ENCODE measurements around the gene CASR.

CASR gene

DNA sequence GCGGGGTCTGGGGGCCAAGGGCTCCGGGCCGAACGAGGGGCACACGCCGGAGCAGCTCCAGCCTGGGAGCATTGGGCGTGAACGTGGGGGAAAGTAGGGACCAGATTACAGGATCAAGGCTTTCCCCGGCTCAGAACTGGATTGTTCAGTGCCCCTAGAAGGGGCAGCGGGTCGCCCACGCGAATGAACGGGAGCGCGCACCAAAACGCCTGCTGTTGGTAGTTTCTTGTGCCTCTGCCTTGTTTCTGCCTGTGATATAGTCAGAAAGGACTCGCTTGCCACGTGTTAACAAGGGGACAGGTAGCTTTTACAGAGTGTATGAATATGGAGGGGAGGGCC, 1.1 kb downstream of the CASR start:
- H3K27me3 ChIP-seq = peaks cover 95% of the 10 kb centered on the region
- no peaks in the 10 kb centered on the region for H3K36me3 ChIP-seq
- H3K27ac ChIP-seq = no peak overlapping the region
- H3K9me3 ChIP-seq = no peaks in the 10 kb centered on the region
- H3K4me3 ChIP-seq (ENCODE audit: low read depth in 1 of 2, low read length in 1 of 2) = peak overlapping the region in 1 of 2 experiments; percentile 38
- TF ChIP-seq CTCF (IDR thresholded peaks at IDR 0.05) = no peak
- peaks cover 6 to 12% of the 10 kb centered on the region in 2 experiments for H3K4me1 ChIP-seq (ENCODE audit: control insufficient read depth in 1 of 2, insufficient read depth in 1 of 2, low read depth in 1 of 2, low read length in 1 of 2)

DNA sequence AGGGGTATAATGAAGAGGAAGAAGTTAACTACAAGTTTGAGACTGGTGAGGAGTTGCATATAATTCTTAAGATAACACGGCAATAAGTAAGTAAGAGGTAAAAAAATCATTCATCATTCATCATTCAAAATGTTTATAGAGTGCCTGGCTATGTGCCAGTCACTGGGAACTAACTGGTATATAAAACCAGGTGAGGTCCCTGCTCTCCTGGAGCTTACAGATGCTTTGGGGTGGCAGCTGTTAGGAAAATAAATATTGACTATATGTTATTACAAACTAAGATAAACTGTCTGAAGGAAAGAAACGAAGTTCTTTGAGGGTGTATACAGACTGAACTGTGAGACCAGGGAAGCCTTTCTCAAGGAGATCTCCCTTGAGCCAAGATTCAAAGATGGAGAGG, 2.9 kb downstream of the CASR start:
- Histone ChIP-seq H3K9me3 (no peaks in the 10 kb centered on the region), H3K27me3 (peaks cover 81% of the 10 kb centered on the region), H3K4me3 (ENCODE audit: low read depth in 1 of 2, low read length in 1 of 2) (no peak overlapping the region), H3K27ac (no peak overlapping the region), H3K36me3 (no peaks in the 10 kb centered on the region), H3K4me1 (ENCODE audit: control insufficient read depth in 1 of 2, insufficient read depth in 1 of 2, low read depth in 1 of 2, low read length in 1 of 2) (peaks cover 6 to 12% of the 10 kb centered on the region in 2 experiments)
- no peak for TF ChIP-seq CTCF (IDR thresholded peaks at IDR 0.05)

DNA sequence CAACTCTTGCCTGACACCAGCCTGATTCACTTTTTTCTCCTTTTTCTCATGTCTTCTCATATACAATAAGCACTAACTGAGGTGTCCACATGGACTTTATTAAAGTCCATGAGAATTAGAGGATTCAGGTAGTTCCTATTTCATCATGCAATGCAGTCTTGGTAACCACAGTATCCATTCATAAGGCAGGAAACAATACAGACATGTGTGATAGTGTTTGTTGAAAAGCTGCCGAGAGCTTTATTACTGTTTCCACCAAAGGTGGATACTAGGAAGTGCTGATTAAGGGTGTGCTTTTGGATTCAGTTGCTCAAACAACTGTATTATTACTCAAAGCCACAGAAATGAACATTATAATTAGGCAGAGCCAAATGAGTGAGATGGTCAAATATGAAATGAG, 5.3 kb downstream of the CASR start:
- no peak overlapping the region for H3K27ac ChIP-seq
- H3K4me3 ChIP-seq (ENCODE audit: low read depth in 1 of 2, low read length in 1 of 2) = no peak overlapping the region
- H3K36me3 ChIP-seq = no peaks in the 10 kb centered on the region
- peaks cover 5 to 11% of the 10 kb centered on the region in 2 experiments for H3K4me1 ChIP-seq (ENCODE audit: control insufficient read depth in 1 of 2, insufficient read depth in 1 of 2, low read depth in 1 of 2, low read length in 1 of 2)
- H3K27me3 ChIP-seq = peaks cover 57% of the 10 kb centered on the region
- no peaks in the 10 kb centered on the region for H3K9me3 ChIP-seq
- TF ChIP-seq CTCF (IDR thresholded peaks at IDR 0.05) = no peak

DNA sequence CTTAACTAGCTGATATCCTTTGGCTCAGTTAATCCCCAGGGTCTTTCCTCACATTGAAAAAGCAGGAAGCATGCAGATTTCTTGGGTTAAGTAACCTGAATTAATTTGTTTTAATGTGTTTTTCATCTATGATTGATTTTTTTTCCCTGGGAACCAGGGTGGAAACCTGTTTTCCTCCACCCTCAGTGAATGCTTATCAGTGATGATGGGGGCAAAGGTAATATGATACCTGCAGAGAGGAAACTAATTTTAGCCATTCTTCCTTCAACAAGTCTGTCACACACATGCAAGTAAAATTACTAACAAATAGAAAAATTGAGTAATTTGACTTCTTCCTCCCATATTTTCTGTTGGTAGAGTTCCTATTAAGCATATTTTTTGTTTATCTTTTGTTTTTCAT, 5.9 kb downstream of the CASR start:
- TF ChIP-seq CTCF (IDR thresholded peaks at IDR 0.05) = no peak
- Histone ChIP-seq H3K27me3 (peaks cover 51% of the 10 kb centered on the region), H3K4me3 (ENCODE audit: low read depth in 1 of 2, low read length in 1 of 2) (no peak overlapping the region), H3K4me1 (ENCODE audit: control insufficient read depth in 1 of 2, insufficient read depth in 1 of 2, low read depth in 1 of 2, low read length in 1 of 2) (peaks cover 0 to 5% of the 10 kb centered on the region in 2 experiments), H3K9me3 (no peaks in the 10 kb centered on the region), H3K27ac (no peak overlapping the region), H3K36me3 (no peaks in the 10 kb centered on the region)

DNA sequence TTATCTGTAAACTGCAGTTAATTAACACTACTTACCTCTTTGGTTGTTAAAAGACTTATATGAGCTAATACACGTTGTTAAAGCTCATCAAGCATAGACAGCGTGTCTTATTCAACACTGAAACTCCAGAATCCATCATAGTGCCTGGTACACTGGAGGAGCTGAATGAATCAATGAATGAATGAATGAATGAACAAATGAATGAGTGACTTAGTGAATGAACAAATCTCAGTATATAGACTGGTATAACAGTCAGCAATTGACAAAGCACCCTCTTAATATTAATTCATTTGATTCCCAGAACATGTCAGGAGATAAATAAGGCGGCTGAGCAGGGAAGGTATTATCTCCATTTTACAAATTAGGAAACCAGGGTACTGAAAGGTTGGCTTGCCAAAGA, 7.1 kb downstream of the CASR start:
- TF ChIP-seq CTCF (IDR thresholded peaks at IDR 0.05) = no peak
- H3K27ac ChIP-seq = no peak overlapping the region
- H3K36me3 ChIP-seq = no peaks in the 10 kb centered on the region

GRCh38 chr3:122198966-122199365, 15.5 kb downstream of the CASR start:
- no peak overlapping the region for H3K4me3 ChIP-seq (ENCODE audit: low read depth in 1 of 2, low read length in 1 of 2)

More for the DNA sequence above, 7.1 kb downstream of the CASR start:
- no peak overlapping the region for H3K4me3 ChIP-seq (ENCODE audit: low read depth in 1 of 2, low read length in 1 of 2)
- peaks cover 39% of the 10 kb centered on the region for H3K27me3 ChIP-seq
- H3K9me3 ChIP-seq = no peaks in the 10 kb centered on the region
- H3K4me1 ChIP-seq (ENCODE audit: control insufficient read depth in 1 of 2, insufficient read depth in 1 of 2, low read depth in 1 of 2, low read length in 1 of 2) = no peaks in the 10 kb centered on the region

More at GRCh38 chr3:122198966-122199365, 15.5 kb downstream of the CASR start:
- Histone ChIP-seq H3K27ac (no peak overlapping the region), H3K9me3 (no peaks in the 10 kb centered on the region), H3K27me3 (no peaks in the 10 kb centered on the region), H3K36me3 (no peaks in the 10 kb centered on the region), H3K4me1 (ENCODE audit: control insufficient read depth in 1 of 2, insufficient read depth in 1 of 2, low read depth in 1 of 2, low read length in 1 of 2) (no peaks in the 10 kb centered on the region)
- TF ChIP-seq CTCF (IDR thresholded peaks at IDR 0.05) = no peak
